H9 (cell line): ENCODE results near the gene PCDHGA12. TPM values are rescaled to one million over a fixed set of nuclear protein-coding genes. Genes with fewer than 3 reads are reported as not detected.

Experiments
- DNase-seq: peaks from one replicate; pipeline ENCODE4 v3.0.0-alpha.2; 2017
- H2AFZ ChIP-seq: one replicate; pipeline ENCODE4 v1.6.1; 2013; ENCODE audit warnings: mild to moderate bottlenecking, low read length, control low read depth, moderate library complexity
- H2AK5ac ChIP-seq: 2 replicates; pipeline ENCODE4 v1.6.1; 2013; ENCODE audit warnings: low read length, control low read depth, mixed read lengths; ENCODE audit not compliant: insufficient read length
- H2BK120ac ChIP-seq: one replicate; pipeline ENCODE4 v1.6.1; 2013; ENCODE audit warnings: low read depth, mild to moderate bottlenecking, low read length, control low read depth, inconsistent platforms; ENCODE audit not compliant: poor library complexity, severe bottlenecking
- H2BK12ac ChIP-seq: 2 replicates; pipeline ENCODE4 v1.6.1; 2013; ENCODE audit warnings: low read length, control low read depth, mixed read lengths, low read depth; ENCODE audit not compliant: insufficient read length
- H2BK15ac ChIP-seq: 2 replicates; pipeline ENCODE4 v1.6.1; 2013; ENCODE audit warnings: low read depth, low read length, control low read depth
- H2BK20ac ChIP-seq: one replicate; pipeline ENCODE4 v1.6.1; 2013; ENCODE audit warnings: low read depth, mild to moderate bottlenecking, low read length, control low read depth, inconsistent platforms; ENCODE audit not compliant: poor library complexity, severe bottlenecking
- H2BK5ac ChIP-seq: 2 replicates; pipeline ENCODE4 v1.6.1; 2013; ENCODE audit warnings: low read length, control low read depth, mixed read lengths; ENCODE audit not compliant: insufficient read length
- H3K14ac ChIP-seq: 2 replicates; pipeline ENCODE4 v1.6.1; 2013; ENCODE audit warnings: low read length, control low read depth; ENCODE audit not compliant: insufficient read depth
- H3K18ac ChIP-seq: 2 replicates; pipeline ENCODE4 v1.6.1; 2013; ENCODE audit warnings: low read depth, mild to moderate bottlenecking, mixed read lengths, low read length, control low read depth; ENCODE audit not compliant: insufficient read length
- H3K23ac ChIP-seq: 2 replicates; pipeline ENCODE4 v1.6.1; 2013; ENCODE audit warnings: low read length, control low read depth, mixed read lengths, low read depth; ENCODE audit not compliant: insufficient read length
- H3K23me2 ChIP-seq: 2 replicates; pipeline ENCODE4 v1.6.1; 2013; ENCODE audit warnings: low read depth, mild to moderate bottlenecking, mixed read lengths, low read length, control low read depth; ENCODE audit not compliant: insufficient read length, poor library complexity, severe bottlenecking
- H3K27ac ChIP-seq: 2 replicates; pipeline ENCODE4 v1.5.1; 2013; ENCODE audit warnings: low read length, control low read depth, mixed read lengths, low read depth; ENCODE audit not compliant: insufficient read length
- H3K27me3 ChIP-seq: 2 replicates; pipeline ENCODE4 v1.6.1; 2013; ENCODE audit warnings: low read length, control low read depth, inconsistent platforms; ENCODE audit not compliant: insufficient read depth
- H3K4ac ChIP-seq: 2 replicates; pipeline ENCODE4 v1.6.1; 2013; ENCODE audit warnings: low read depth, mild to moderate bottlenecking, control low read depth, inconsistent platforms, low read length, moderate library complexity
- H3K4me1 ChIP-seq: 2 replicates; pipeline ENCODE4 v1.6.1; 2013; ENCODE audit warnings: low read length, control low read depth, inconsistent platforms; ENCODE audit not compliant: insufficient read depth
- H3K4me2 ChIP-seq: 2 replicates; pipeline ENCODE4 v1.6.1; 2013; ENCODE audit warnings: low read length, control low read depth, mixed read lengths; ENCODE audit not compliant: insufficient read length, insufficient read depth
- H3K56ac ChIP-seq: 2 replicates; pipeline ENCODE4 v1.6.1; 2013; ENCODE audit warnings: low read depth, mild to moderate bottlenecking, mixed read lengths, low read length, control low read depth; ENCODE audit not compliant: insufficient read length
- H3K79me1 ChIP-seq: 2 replicates; pipeline ENCODE4 v1.6.1; 2013; ENCODE audit warnings: low read depth, mild to moderate bottlenecking, moderate library complexity, low read length, control low read depth, inconsistent platforms; ENCODE audit not compliant: insufficient read depth, poor library complexity, severe bottlenecking
- H3K79me2 ChIP-seq: 2 replicates; pipeline ENCODE4 v1.6.1; 2013; ENCODE audit warnings: low read length, control low read depth, inconsistent platforms; ENCODE audit not compliant: insufficient read depth
- H3K9ac ChIP-seq: 2 replicates; pipeline ENCODE4 v1.6.1; 2013; ENCODE audit warnings: low read length, control low read depth, mixed read lengths; ENCODE audit not compliant: insufficient read length; ENCODE audit errors: extremely low read depth
- H3K9me3 ChIP-seq: one replicate; pipeline ENCODE4 v1.6.1; 2013; ENCODE audit warnings: low read depth, low read length, inconsistent platforms; ENCODE audit not compliant: control insufficient read depth
- H3T11ph ChIP-seq: one replicate; pipeline ENCODE4 v1.6.1; 2013; ENCODE audit warnings: mild to moderate bottlenecking, low read length, control low read depth, inconsistent platforms
- H4K20me1 ChIP-seq: one replicate; pipeline ENCODE4 v1.6.1; 2013; ENCODE audit not compliant: control insufficient read depth, insufficient read length, insufficient read depth
- H4K5ac ChIP-seq: 2 replicates; pipeline ENCODE4 v1.6.1; 2013; ENCODE audit warnings: low read depth, mild to moderate bottlenecking, mixed read lengths, low read length, control low read depth; ENCODE audit not compliant: insufficient read length
- H4K8ac ChIP-seq: replicated peaks from 2 replicates; pipeline ENCODE4 v1.6.1; 2013; ENCODE audit warnings: low read length, control low read depth, mixed read lengths, low read depth; ENCODE audit not compliant: insufficient read length
- H4K91ac ChIP-seq: 2 replicates; pipeline ENCODE4 v1.6.1; 2013; ENCODE audit warnings: low read depth, mild to moderate bottlenecking, moderate library complexity, mixed read lengths, low read length, control low read depth; ENCODE audit not compliant: insufficient read length
- H3K27ac Mint-ChIP-seq, 3 experiments: 2 replicates in 2 of 3; 3 replicates in 1 of 3; pipeline ENCODE4 v1.8.0; 2020 to 2021; ENCODE audit warnings: mixed read lengths in 3 of 3, mild to moderate bottlenecking in 1 of 3, moderate library complexity in 1 of 3
- H3K27me3 Mint-ChIP-seq: 2 replicates; pipeline ENCODE4 v1.8.0; 2021; ENCODE audit warnings: low read depth, mild to moderate bottlenecking, moderate library complexity, mixed read lengths
- H3K36me3 Mint-ChIP-seq, 3 experiments: 2 replicates in 2 of 3; 3 replicates in 1 of 3; pipeline ENCODE4 v1.8.0; 2020 to 2021; ENCODE audit warnings: low read depth in 3 of 3, mixed read lengths in 3 of 3; ENCODE audit not compliant: insufficient read depth in 1 of 3
- H3K4me1 Mint-ChIP-seq, 2 experiments: 2 replicates each; pipeline ENCODE4 v1.8.0; 2020; ENCODE audit warnings: mixed read lengths in 2 of 2
- H3K4me3 Mint-ChIP-seq, 2 experiments: 2 replicates in 1 of 2; 3 replicates in 1 of 2; pipeline ENCODE4 v1.8.0; 2020 to 2021; ENCODE audit warnings: mild to moderate bottlenecking in 2 of 2, mixed read lengths in 2 of 2, moderate library complexity in 1 of 2
- H3K9me3 Mint-ChIP-seq, 2 experiments: 2 replicates in 1 of 2; 3 replicates in 1 of 2; pipeline ENCODE4 v1.8.0; 2020; ENCODE audit warnings: mild to moderate bottlenecking in 2 of 2, mixed read lengths in 2 of 2, moderate library complexity in 1 of 2
- CTCF ChIP-seq: fragments of 200-600 bp; sonication (generic); conservative IDR thresholded peaks from 3 replicates; pipeline ENCODE4 v1.8.0; 2021; ENCODE audit warnings: antibody characterized with exemption, mild to moderate bottlenecking
- WGBS: extraction: QIAGEN DNeasy Blood & Tissue Kit; methylation state at CpG from one replicate; pipeline ENCODE4 v1.1.7; 2013; ENCODE audit warnings: missing lambda C conversion rate, low lambda C conversion rate, mixed read lengths; ENCODE audit not compliant: insufficient read length; ENCODE audit errors: extremely low coverage; 5-methylcytosine and 5-hydroxymethylcytosine counted together
- long read RNA-seq: library from polyadenylated mRNA; unstranded; transcript quantifications from one replicate; pipeline ENCODE4 v2.0.0, GENCODE V29; 2020
- total RNA-seq: library from RNA; stranded (reverse); gene quantifications from 2 replicates; pipeline ENCODE4 v1.2.1, GENCODE V29; 2021

PCDHGA12 gene
- 1.3 and 1.4 TPM in 2 replicates for total RNA-seq
- long read RNA-seq: 0 reads

DNA sequence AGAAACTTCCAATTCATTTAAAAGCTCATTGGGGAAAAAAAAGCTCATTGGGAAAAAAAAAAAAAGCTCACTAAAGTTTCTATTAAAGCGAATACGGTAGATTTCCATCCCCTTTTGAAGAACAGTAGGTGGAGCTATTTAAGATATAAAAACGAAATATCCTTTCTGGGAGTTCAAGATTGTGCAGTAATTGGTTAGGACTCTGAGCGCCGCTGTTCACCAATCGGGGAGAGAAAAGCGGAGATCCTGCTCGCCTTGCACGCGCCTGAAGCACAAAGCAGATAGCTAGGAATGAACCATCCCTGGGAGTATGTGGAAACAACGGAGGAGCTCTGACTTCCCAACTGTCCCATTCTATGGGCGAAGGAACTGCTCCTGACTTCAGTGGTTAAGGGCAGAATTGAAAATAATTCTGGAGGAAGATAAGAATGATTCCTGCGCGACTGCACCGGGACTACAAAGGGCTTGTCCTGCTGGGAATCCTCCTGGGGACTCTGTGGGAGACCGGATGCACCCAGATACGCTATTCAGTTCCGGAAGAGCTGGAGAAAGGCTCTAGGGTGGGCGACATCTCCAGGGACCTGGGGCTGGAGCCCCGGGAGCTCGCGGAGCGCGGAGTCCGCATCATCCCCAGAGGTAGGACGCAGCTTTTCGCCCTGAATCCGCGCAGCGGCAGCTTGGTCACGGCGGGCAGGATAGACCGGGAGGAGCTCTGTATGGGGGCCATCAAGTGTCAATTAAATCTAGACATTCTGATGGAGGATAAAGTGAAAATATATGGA lies at the start of gene PCDHGA12:
Gene PCDHGA12 (plus strand): TSS at position 176 of the 782 bp plus-strand sequence. CDS start 253 bp downstream, at position 429.
- peaks cover 70 to 79% of the 10 kb centered on the region in 2 experiments for H3K9me3 Mint-ChIP-seq
- Histone ChIP-seq H3K4ac (no peak within 1 kb of the TSS), H3K23ac (no peak within 1 kb of the TSS), H2AFZ (no peak within 1 kb of the TSS), H3K27me3 (no peaks in the 10 kb centered on the region), H4K5ac (no peak within 1 kb of the TSS), H3K9me3 (peaks cover 23% of the 10 kb centered on the region), H3T11ph (no peak within 1 kb of the TSS), H2BK120ac (no peak within 1 kb of the TSS), H3K79me1 (no peaks in the 10 kb centered on the region), H3K23me2 (no peaks in the 10 kb centered on the region), H3K79me2 (no peaks in the 10 kb centered on the region), H2AK5ac (no peak within 1 kb of the TSS), H4K91ac (no peak within 1 kb of the TSS), H3K27ac (no peak within 1 kb of the TSS), H4K8ac (no peak within 1 kb of the TSS), H2BK15ac (no peak within 1 kb of the TSS), H2BK5ac (no peak within 1 kb of the TSS), H2BK12ac (no peak within 1 kb of the TSS), H3K4me2 (no peak within 1 kb of the TSS), H3K4me1 (no peaks in the 10 kb centered on the region), H3K18ac (no peak within 1 kb of the TSS), H2BK20ac (no peak within 1 kb of the TSS), H4K20me1 (no peaks in the 10 kb centered on the region), H3K56ac (no peak within 1 kb of the TSS), H3K14ac (no peak within 1 kb of the TSS), H3K9ac (no peak within 1 kb of the TSS)
- H3K27me3 Mint-ChIP-seq: peaks cover 3% of the 10 kb centered on the region
- DNase-seq: no peak
- TF ChIP-seq CTCF: no peak; the same call in 2 of the 3 replicates
- H3K4me3 Mint-ChIP-seq: no peak within 1 kb of the TSS; a peak in 1 of 5 replicates
- H3K27ac Mint-ChIP-seq: no peak within 1 kb of the TSS
- H3K36me3 Mint-ChIP-seq: peaks cover 54 to 83% (median 63%) of the 10 kb centered on the region in 3 experiments
- no peaks in the 10 kb centered on the region for H3K4me1 Mint-ChIP-seq
- no CpG with 5 or more reads among the region's 33 CpGs for WGBS
